Liver (tissue), 9 donors: ENCODE results near the gene RBBP4. TPM values are rescaled to one million over a fixed set of nuclear protein-coding genes. Genes with fewer than 3 reads are reported as not detected.

Source experiments
- DNase-seq: peaks from one replicate; pipeline ENCODE4 v3.0.0-alpha.2; 2017; ENCODE audit warnings: low spot score
- H3K27ac ChIP-seq, 2 donors: one replicate each; pipeline ENCODE4 v1.7.0; 2013; ENCODE audit warnings: inconsistent platforms in 2 of 2, low read length in 2 of 2, control low read depth in 1 of 2, low read depth in 1 of 2, mild to moderate bottlenecking in 1 of 2
- H3K27me3 ChIP-seq, 4 donors: one replicate each; pipeline versions ENCODE4 v1.6.1 to v1.7.0; 2013; ENCODE audit warnings: low read length in 3 of 4, inconsistent platforms in 1 of 4, mild to moderate bottlenecking in 1 of 4, moderate library complexity in 1 of 4; ENCODE audit not compliant: control insufficient read depth in 4 of 4, insufficient read depth in 4 of 4
- H3K36me3 ChIP-seq, 4 donors: one replicate each; pipeline versions ENCODE4 v1.6.1 to v1.7.0; 2013; ENCODE audit warnings: low read length in 3 of 4, mild to moderate bottlenecking in 3 of 4, low read depth in 1 of 4, moderate library complexity in 1 of 4; ENCODE audit not compliant: control insufficient read depth in 4 of 4, insufficient read depth in 3 of 4
- H3K4me1 ChIP-seq, 4 donors: one replicate each; pipeline versions ENCODE4 v1.6.1 to v1.7.0; 2013; ENCODE audit warnings: low read length in 3 of 4, mild to moderate bottlenecking in 3 of 4, moderate library complexity in 1 of 4; ENCODE audit not compliant: control insufficient read depth in 4 of 4, insufficient read depth in 4 of 4
- H3K4me3 ChIP-seq, 3 donors: one replicate each; pipeline versions ENCODE4 v1.6.1 to v1.7.0; 2013; ENCODE audit warnings: low read length in 3 of 3, control low read depth in 1 of 3, low read depth in 1 of 3, mild to moderate bottlenecking in 1 of 3
- H3K9ac ChIP-seq, 2 donors: one replicate each; pipeline ENCODE4 v1.7.0; 2013; ENCODE audit warnings: low read length in 2 of 2, mild to moderate bottlenecking in 2 of 2, moderate library complexity in 2 of 2, control low read depth in 1 of 2, low read depth in 1 of 2
- H3K9me3 ChIP-seq, 4 donors: one replicate each; pipeline versions ENCODE4 v1.6.1 to v1.7.0; 2013; ENCODE audit warnings: low read length in 3 of 4; ENCODE audit not compliant: control insufficient read depth in 4 of 4
- ATF3 ChIP-seq: IDR thresholded peaks from 2 replicates; pipeline ENCODE4 v1.6.1; 2016; ENCODE audit warnings: antibody characterized with exemption
- CTCF ChIP-seq: fragments of 150-350 bp; IDR thresholded peaks from 2 replicates; pipeline ENCODE4 v1.5.1; 2017; ENCODE audit warnings: improper control_type of control experiment, low read depth, low read length; ENCODE audit not compliant: missing input control
- EGR1 ChIP-seq, 2 donors: IDR thresholded peaks; 2 replicates each; pipeline ENCODE4 v1.6.1; 2016 to 2018; ENCODE audit warnings: antibody characterized with exemption in 2 of 2, low read depth in 2 of 2
- FOXA1 ChIP-seq: IDR thresholded peaks from 2 replicates; pipeline ENCODE4 v1.6.1; 2016; ENCODE audit warnings: antibody characterized with exemption
- GABPA ChIP-seq, 2 donors: IDR thresholded peaks in 1 of 2; conservative IDR thresholded peaks in 1 of 2; 2 replicates each; pipeline ENCODE4 v1.6.1; 2016; ENCODE audit warnings: antibody characterized with exemption in 2 of 2, mild to moderate bottlenecking in 1 of 2, moderate library complexity in 1 of 2
- JUND ChIP-seq, 2 donors: IDR thresholded peaks; 2 replicates each; pipeline ENCODE4 v1.6.1; 2016; ENCODE audit warnings: antibody characterized with exemption in 2 of 2
- MAX ChIP-seq: IDR thresholded peaks from 2 replicates; pipeline ENCODE4 v1.6.1; 2016; ENCODE audit warnings: antibody characterized with exemption
- NR2F2 ChIP-seq: IDR thresholded peaks from 2 replicates; pipeline ENCODE4 v1.6.1; 2016; ENCODE audit warnings: antibody characterized with exemption
- REST ChIP-seq: IDR thresholded peaks from 2 replicates; pipeline ENCODE4 v1.6.1; 2016; ENCODE audit warnings: antibody characterized with exemption, mild to moderate bottlenecking
- RXRA ChIP-seq, 2 donors: IDR thresholded peaks; 2 replicates each; pipeline ENCODE4 v1.6.1; 2017 to 2018; ENCODE audit warnings: antibody characterized with exemption in 2 of 2, mild to moderate bottlenecking in 1 of 2
- SP1 ChIP-seq: IDR thresholded peaks from 2 replicates; pipeline ENCODE4 v1.6.1; 2018; ENCODE audit warnings: antibody characterized with exemption, mild to moderate bottlenecking
- TAF1 ChIP-seq: conservative IDR thresholded peaks from 2 replicates; pipeline ENCODE4 v1.6.1; 2016; ENCODE audit warnings: antibody characterized with exemption, mild to moderate bottlenecking
- ZBTB33 ChIP-seq: IDR thresholded peaks from 2 replicates; pipeline ENCODE4 v1.6.1; 2016; ENCODE audit warnings: antibody characterized with exemption
- WGBS: extraction: QIAGEN DNeasy Blood & Tissue Kit; methylation state at CpG from one replicate; pipeline ENCODE4 v1.1.7; 2013; 5-methylcytosine and 5-hydroxymethylcytosine counted together
- polyA plus RNA-seq, 2 donors: library from polyadenylated mRNA; stranded (reverse) in 1 of 2; unstranded in 1 of 2; fragments of 200-250 nt in 1 of 2; fragments of >200 nt in 1 of 2; fragmentation: Nextera tagmentation in 1 of 2; extraction: Ambion mirVana in 1 of 2; gene quantifications; one replicate each; pipeline versions ENCODE4 v1.2.1 to v1.2.3, GENCODE V29; 2013 to 2015
- total RNA-seq, 2 donors: library from RNA; depleted of rRNA; stranded (reverse); fragments of >200 nt; gene quantifications; one replicate each; pipeline ENCODE4 v1.2.3, GENCODE V29; 2014
- donor health status: healthy.
- donor health status: healthy.
- donor health status: healthy.
- donor health status: healthy.
- donor health status: healthy.

RBBP4 gene
- total and polyA plus RNA-seq, 4 donors = 35.3 to 93.1 (median 49.0) TPM

GRCh38 chr1:32681509-32681908 is 30.5 kb downstream of the RBBP4 start:
- Histone ChIP-seq H3K4me1 (peaks cover 0 to 1% (median 0%) of the 10 kb centered on the region in 4 donors), H3K9me3 (no peaks in the 10 kb centered on the region), H3K27ac (no peak overlapping the region), H3K9ac (no peak overlapping the region), H3K27me3 (no peaks in the 10 kb centered on the region), H3K4me3 (no peak overlapping the region), H3K36me3 (peaks cover 7 to 57% (median 30%) of the 10 kb centered on the region in 4 donors)
- TF ChIP-seq GABPA (IDR thresholded peaks at IDR 0.05 in 1 of 2, conservative IDR thresholded peaks at IDR 0.05 in 1 of 2) (no peak), CTCF (no peak), EGR1 (IDR thresholded peaks at IDR 0.05; ENCODE audit: low read depth in 2 of 2) (no peak), ATF3 (no peak), MAX (no peak), FOXA1 (no peak), RXRA (IDR thresholded peaks at IDR 0.05) (no peak)
- WGBS = 30% methylated on average over 2 of the region's 2 CpGs
- DNase-seq = no peak

- H3K27ac ChIP-seq = no peak overlapping the region
- H3K9me3 ChIP-seq = no peaks in the 10 kb centered on the region
- TF ChIP-seq CTCF (no peak), GABPA (IDR thresholded peaks at IDR 0.05 in 1 of 2, conservative IDR thresholded peaks at IDR 0.05 in 1 of 2) (no peak), ZBTB33 (no peak), SP1 (no peak), JUND (IDR thresholded peaks at IDR 0.05) (no peak), RXRA (IDR thresholded peaks at IDR 0.05) (no peak), MAX (no peak), ATF3 (no peak), REST (no peak), TAF1 (no peak), NR2F2 (no peak)
- WGBS = 43% methylated on average over 3 of the region's 3 CpGs
- DNase-seq = no peak
- H3K9ac ChIP-seq = no peak overlapping the region
- peaks cover 5 to 54% (median 32%) of the 10 kb centered on the region in 4 donors for H3K36me3 ChIP-seq
- no peak overlapping the region for H3K4me3 ChIP-seq
- H3K4me1 ChIP-seq = peaks cover 0 to 1% (median 0%) of the 10 kb centered on the region in 4 donors
- no peaks in the 10 kb centered on the region for H3K27me3 ChIP-seq
Measured at GRCh38 chr1:32681999-32682398, 31.0 kb downstream of the RBBP4 start.
